Esophagus squamous epithelium (tissue), 5 donors: ENCODE measurements around the gene GPR18. TPM values are rescaled to one million over a fixed set of nuclear protein-coding genes. Genes with fewer than 3 reads are reported as not detected.
A peak's percentile ranks its signal among the peaks of the same experiment; 100 is the strongest.

Experiments
- DNase-seq: peaks from one replicate; lab custom pipeline; 2025; lab: John Stamatoyannopoulos, UW
- H3K27ac ChIP-seq, 4 donors: fragments of 200-600 bp; sonication (generic); one replicate each; pipeline ENCODE4 v1.5.1; 2016 to 2019; ENCODE audit warnings: mild to moderate bottlenecking in 1 of 4
- H3K27me3 ChIP-seq, 4 donors: fragments of 200-600 bp; sonication (generic); 1 replicate in 3 of 4; 2 replicates in 1 of 4; pipeline versions ENCODE4 v1.5.1 to v1.6.0; 2017 to 2021; ENCODE audit warnings: antibody characterized with exemption in 1 of 4
- H3K36me3 ChIP-seq, 3 donors: fragments of 200-600 bp; sonication (generic); one replicate each; pipeline ENCODE4 v1.5.1; 2016 to 2019
- H3K4me1 ChIP-seq, 3 donors: fragments of 200-600 bp; sonication (generic); one replicate each; pipeline ENCODE4 v1.5.1; 2017 to 2019
- H3K4me3 ChIP-seq, 4 donors: fragments of 200-600 bp; sonication (generic); 1 replicate in 3 of 4; 2 replicates in 1 of 4; pipeline ENCODE4 v1.5.1; 2016 to 2019; ENCODE audit warnings: mild to moderate bottlenecking in 2 of 4, moderate library complexity in 1 of 4
- H3K9me3 ChIP-seq, 3 donors: fragments of 200-600 bp; sonication (generic); one replicate each; pipeline ENCODE4 v1.5.1; 2016 to 2019
- CTCF ChIP-seq, 6 experiments: fragments of 450-650 bp in 4 of 6; fragments of 200-600 bp in 2 of 6; sonication (generic) in 2 of 6; IDR thresholded peaks; one replicate each; pipeline ENCODE4 v1.5.1; 2016 to 2019; ENCODE audit warnings: antibody characterized with exemption in 6 of 6, mild to moderate bottlenecking in 4 of 6, moderate library complexity in 4 of 6
- POLR2A ChIP-seq, 4 donors: fragments of 450-650 bp; IDR thresholded peaks; one replicate each; pipeline ENCODE4 v1.6.1; 2017; ENCODE audit warnings: antibody characterized with exemption in 4 of 4, mild to moderate bottlenecking in 4 of 4, moderate library complexity in 3 of 4
- WGBS, 2 donors: methylation state at CpG; one replicate each; pipeline ENCODE4 v1.1.5; 2018; 5-methylcytosine and 5-hydroxymethylcytosine counted together
- intact Hi-C: fragments of 100-400 bp; cut with DNase I; formaldehyde crosslinking; loops from one replicate; pipeline ENCODE4 v1.15.0; 2022
- total RNA-seq, 4 donors: library from RNA; depleted of rRNA; stranded (reverse); fragments of >200 nt; gene quantifications; one replicate each; pipeline ENCODE4 v1.1.0, GENCODE V29; 2016
- donor health status: DM: yes; HTN: yes; CAD: no.

GPR18 gene
- total RNA-seq, 4 donors from 2014 or later: 0.19 TPM; not detected in 3

GRCh38 chr13:99218969-99219368 lies 39.2 kb downstream of the GPR18 start:
- Histone ChIP-seq H3K9me3 (no peaks in the 10 kb centered on the region), H3K4me1 (peaks cover 16 to 76% (median 56%) of the 10 kb centered on the region in 3 donors), H3K36me3 (peaks cover 0 to 4% (median 0%) of the 10 kb centered on the region in 3 donors), H3K27me3 (no peaks in the 10 kb centered on the region), H3K27ac (peak overlapping the region; percentile 15 to 76 (median 48)), H3K4me3 (peak overlapping the region in 1 of 4 donors; percentile 3)
- no peak for DNase-seq
- 24% methylated on average over 2 of the region's 2 CpGs for WGBS, 2 donors
- intact Hi-C loops: no loop called here
- no peak for TF ChIP-seq POLR2A (IDR thresholded peaks at IDR 0.05)
- no peak for TF ChIP-seq CTCF (IDR thresholded peaks at IDR 0.05)

- DNase-seq: no peak
- WGBS, 2 donors: 16 to 20% methylated on average over 6 of the region's 6 CpGs
- intact Hi-C loops: no loop called here
- Histone ChIP-seq H3K4me1 (peaks cover 16 to 76% (median 55%) of the 10 kb centered on the region in 3 donors), H3K9me3 (no peaks in the 10 kb centered on the region), H3K36me3 (peaks cover 0 to 4% (median 0%) of the 10 kb centered on the region in 3 donors), H3K27ac (peak overlapping the region; percentile 15 to 76 (median 48)), H3K4me3 (peak overlapping the region in 1 of 4 donors; percentile 3), H3K27me3 (no peaks in the 10 kb centered on the region)
- TF ChIP-seq POLR2A (IDR thresholded peaks at IDR 0.05): no peak
- no peak for TF ChIP-seq CTCF (IDR thresholded peaks at IDR 0.05)
Observed at GRCh38 chr13:99218545-99218944, 39.6 kb downstream of the GPR18 start.

- DNase-seq: no peak
- H3K4me1 ChIP-seq: peaks cover 16 to 80% (median 54%) of the 10 kb centered on the region in 3 donors
- H3K4me3 ChIP-seq: no peak overlapping the region
- TF ChIP-seq CTCF (IDR thresholded peaks at IDR 0.05) (no peak), POLR2A (IDR thresholded peaks at IDR 0.05) (no peak)
- intact Hi-C loops: no loop called here
- H3K9me3 ChIP-seq: no peaks in the 10 kb centered on the region
- peaks cover 0 to 4% (median 0%) of the 10 kb centered on the region in 3 donors for H3K36me3 ChIP-seq
- peak overlapping the region in 2 of 4 donors; percentile 68 to 76 for H3K27ac ChIP-seq
- H3K27me3 ChIP-seq: no peaks in the 10 kb centered on the region
Observed at GRCh38 chr13:99218126-99218525, 40.1 kb downstream of the GPR18 start.

GRCh38 chr13:99217461-99218110 lies 40.6 kb downstream of the GPR18 start:
- Histone ChIP-seq H3K27me3 (no peaks in the 10 kb centered on the region), H3K36me3 (peaks cover 0 to 4% (median 0%) of the 10 kb centered on the region in 3 donors), H3K9me3 (no peaks in the 10 kb centered on the region), H3K4me1 (peaks cover 16 to 80% (median 54%) of the 10 kb centered on the region in 3 donors), H3K4me3 (no peak overlapping the region), H3K27ac (peak overlapping the region in 2 of 4 donors; percentile 12 to 76)
- intact Hi-C loops: no loop called here
- no peak for TF ChIP-seq CTCF (IDR thresholded peaks at IDR 0.05)
- TF ChIP-seq POLR2A (IDR thresholded peaks at IDR 0.05): no peak
- 65 to 69% methylated on average over 15 to 20 of the region's 20 CpGs for WGBS, 2 donors
- DNase-seq: no peak

- 80 to 84% methylated on average over 15 of the region's 15 CpGs for WGBS, 2 donors
- H3K27me3 ChIP-seq: no peaks in the 10 kb centered on the region
- intact Hi-C loops: no loop called here
- no peak for DNase-seq
- peaks cover 0 to 4% (median 0%) of the 10 kb centered on the region in 3 donors for H3K36me3 ChIP-seq
- TF ChIP-seq POLR2A (IDR thresholded peaks at IDR 0.05) (no peak), CTCF (IDR thresholded peaks at IDR 0.05) (no peak)
- H3K9me3 ChIP-seq: no peaks in the 10 kb centered on the region
- peak overlapping the region in 2 of 4 donors; percentile 9 to 30 for H3K4me3 ChIP-seq
- H3K27ac ChIP-seq: peak overlapping the region; percentile 17 to 79 (median 38)
- H3K4me1 ChIP-seq: peaks cover 16 to 70% (median 44%) of the 10 kb centered on the region in 3 donors
Observed at GRCh38 chr13:99215184-99215830, 42.9 kb downstream of the GPR18 start.
